22Rv1 (cell line): ENCODE results near the gene CORO1C.

Experiments used
- H3K27ac ChIP-seq: fragments of 450-650 bp; 2 replicates; pipeline ENCODE4 v1.5.1; 2017
- ZFX ChIP-seq: fragments of 450-650 bp; IDR thresholded peaks from 2 replicates; pipeline ENCODE4 v1.6.1; 2017; ENCODE audit warnings: antibody characterized with exemption, borderline replicate concordance
- TF ChIP-seq, protein P1 (sequence below): fragments of 450-650 bp; IDR thresholded peaks from 2 replicates; pipeline ENCODE4 v1.5.1; 2017; ENCODE audit warnings: mild to moderate bottlenecking

Gene CORO1C

GRCh38 chr12:108700833-108701541 lies 30.3 kb downstream of the CORO1C start:
- no peak overlapping the region for H3K27ac ChIP-seq

DNA sequence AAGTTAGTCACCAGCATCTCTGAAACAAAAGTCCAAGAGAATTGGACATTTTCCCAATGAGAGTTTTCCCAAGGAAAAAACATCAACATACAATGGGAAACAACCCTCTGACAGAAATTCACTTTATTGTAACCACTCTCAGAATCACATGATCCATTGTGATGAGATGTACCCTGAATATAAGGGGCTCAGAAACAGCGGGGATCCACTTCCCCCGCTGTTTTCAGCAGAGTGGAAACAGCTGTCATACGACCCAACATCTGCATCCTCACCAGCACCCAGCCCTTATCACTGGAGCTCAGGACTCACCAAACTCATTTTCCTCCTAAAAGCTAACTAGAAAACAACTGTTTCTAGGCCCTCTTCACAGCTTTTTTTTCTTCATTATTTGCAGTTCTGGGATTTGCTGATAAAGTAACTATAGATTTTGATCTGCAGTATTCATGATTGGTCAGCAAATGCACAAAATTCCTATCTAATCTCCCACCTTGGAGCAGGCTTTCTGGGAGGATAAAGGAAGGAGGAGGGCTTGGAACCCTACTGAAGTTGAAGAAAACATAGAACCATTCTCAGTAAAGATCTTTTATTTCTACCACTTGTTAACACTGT lies 31.3 kb downstream of the CORO1C start:
- TF ChIP-seq, protein P1, sequence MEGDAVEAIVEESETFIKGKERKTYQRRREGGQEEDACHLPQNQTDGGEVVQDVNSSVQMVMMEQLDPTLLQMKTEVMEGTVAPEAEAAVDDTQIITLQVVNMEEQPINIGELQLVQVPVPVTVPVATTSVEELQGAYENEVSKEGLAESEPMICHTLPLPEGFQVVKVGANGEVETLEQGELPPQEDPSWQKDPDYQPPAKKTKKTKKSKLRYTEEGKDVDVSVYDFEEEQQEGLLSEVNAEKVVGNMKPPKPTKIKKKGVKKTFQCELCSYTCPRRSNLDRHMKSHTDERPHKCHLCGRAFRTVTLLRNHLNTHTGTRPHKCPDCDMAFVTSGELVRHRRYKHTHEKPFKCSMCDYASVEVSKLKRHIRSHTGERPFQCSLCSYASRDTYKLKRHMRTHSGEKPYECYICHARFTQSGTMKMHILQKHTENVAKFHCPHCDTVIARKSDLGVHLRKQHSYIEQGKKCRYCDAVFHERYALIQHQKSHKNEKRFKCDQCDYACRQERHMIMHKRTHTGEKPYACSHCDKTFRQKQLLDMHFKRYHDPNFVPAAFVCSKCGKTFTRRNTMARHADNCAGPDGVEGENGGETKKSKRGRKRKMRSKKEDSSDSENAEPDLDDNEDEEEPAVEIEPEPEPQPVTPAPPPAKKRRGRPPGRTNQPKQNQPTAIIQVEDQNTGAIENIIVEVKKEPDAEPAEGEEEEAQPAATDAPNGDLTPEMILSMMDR: no peak
- no peak for TF ChIP-seq ZFX
- H3K27ac ChIP-seq: no peak overlapping the region

More at GRCh38 chr12:108700833-108701541, 30.3 kb downstream of the CORO1C start:
- TF ChIP-seq, protein P1: no peak
- no peak for TF ChIP-seq ZFX

DNA sequence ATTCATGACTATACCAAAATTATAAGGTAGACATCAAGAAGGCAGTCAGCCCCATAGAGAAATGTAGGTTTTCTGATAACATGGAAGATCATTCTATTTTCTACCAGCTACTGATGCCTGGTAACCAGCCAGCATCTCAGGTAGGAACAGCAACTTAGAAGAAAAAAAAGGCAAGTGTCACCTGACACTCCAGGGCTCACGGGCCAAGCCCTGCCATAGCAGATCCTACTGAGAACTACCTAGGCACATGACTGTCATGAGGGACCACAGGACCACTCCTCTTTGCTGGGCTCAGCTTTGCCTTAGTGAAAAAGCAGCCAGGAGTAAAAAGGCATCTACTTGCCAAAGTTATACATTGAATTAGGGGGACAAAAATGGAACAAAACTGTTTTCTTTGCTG lies 33.4 kb downstream of the CORO1C start:
- TF ChIP-seq, protein P1: no peak
- TF ChIP-seq ZFX: no peak
- no peak overlapping the region for H3K27ac ChIP-seq

GRCh38 chr12:108696996-108697290 lies 34.4 kb downstream of the CORO1C start:
- no peak overlapping the region for H3K27ac ChIP-seq
- TF ChIP-seq, protein P1: no peak
- TF ChIP-seq ZFX: no peak

GRCh38 chr12:108696111-108696995 lies 35.0 kb downstream of the CORO1C start:
- no peak overlapping the region for H3K27ac ChIP-seq
- TF ChIP-seq, protein P1: no peak
- TF ChIP-seq ZFX: no peak

DNA sequence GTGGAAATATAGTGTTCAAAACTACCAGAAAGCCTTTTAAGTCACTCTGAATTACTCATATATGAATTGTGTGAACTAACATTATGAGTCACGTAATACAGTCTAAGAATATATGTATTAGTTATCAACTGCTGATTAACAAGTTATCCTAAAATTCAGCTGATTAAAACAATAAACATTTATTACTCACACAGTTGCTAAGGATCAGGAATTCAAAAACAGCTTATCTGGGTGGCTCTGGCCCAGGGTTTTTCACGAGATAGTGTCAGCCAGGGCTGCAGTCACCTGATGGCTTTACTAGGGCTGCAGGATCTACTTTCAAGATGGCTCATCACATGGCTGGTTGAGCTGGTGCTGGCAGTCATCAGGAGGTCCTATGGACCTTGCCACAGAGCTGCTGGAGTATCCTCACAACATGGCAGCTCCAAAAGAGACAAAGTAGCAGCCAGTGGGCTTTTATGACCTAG lies 36.5 kb downstream of the CORO1C start:
- TF ChIP-seq, protein P1: no peak
- TF ChIP-seq ZFX: no peak
- H3K27ac ChIP-seq: no peak overlapping the region
